NOMO-1 treated with DMSO at 0.1 percent for 48 hours (cell line): ENCODE results near the gene SUGP1.
"Not testable (repeated sequence)": the region's sequence is repeated elsewhere in the genome, so short reads cannot be mapped to it uniquely, and the experiment has no call there.

Source experiments
- DNase-seq: peaks from one replicate; lab custom pipeline; 2025; ENCODE audit not compliant: unreplicated experiment; lab: John Stamatoyannopoulos, UW

Gene SUGP1

DNA sequence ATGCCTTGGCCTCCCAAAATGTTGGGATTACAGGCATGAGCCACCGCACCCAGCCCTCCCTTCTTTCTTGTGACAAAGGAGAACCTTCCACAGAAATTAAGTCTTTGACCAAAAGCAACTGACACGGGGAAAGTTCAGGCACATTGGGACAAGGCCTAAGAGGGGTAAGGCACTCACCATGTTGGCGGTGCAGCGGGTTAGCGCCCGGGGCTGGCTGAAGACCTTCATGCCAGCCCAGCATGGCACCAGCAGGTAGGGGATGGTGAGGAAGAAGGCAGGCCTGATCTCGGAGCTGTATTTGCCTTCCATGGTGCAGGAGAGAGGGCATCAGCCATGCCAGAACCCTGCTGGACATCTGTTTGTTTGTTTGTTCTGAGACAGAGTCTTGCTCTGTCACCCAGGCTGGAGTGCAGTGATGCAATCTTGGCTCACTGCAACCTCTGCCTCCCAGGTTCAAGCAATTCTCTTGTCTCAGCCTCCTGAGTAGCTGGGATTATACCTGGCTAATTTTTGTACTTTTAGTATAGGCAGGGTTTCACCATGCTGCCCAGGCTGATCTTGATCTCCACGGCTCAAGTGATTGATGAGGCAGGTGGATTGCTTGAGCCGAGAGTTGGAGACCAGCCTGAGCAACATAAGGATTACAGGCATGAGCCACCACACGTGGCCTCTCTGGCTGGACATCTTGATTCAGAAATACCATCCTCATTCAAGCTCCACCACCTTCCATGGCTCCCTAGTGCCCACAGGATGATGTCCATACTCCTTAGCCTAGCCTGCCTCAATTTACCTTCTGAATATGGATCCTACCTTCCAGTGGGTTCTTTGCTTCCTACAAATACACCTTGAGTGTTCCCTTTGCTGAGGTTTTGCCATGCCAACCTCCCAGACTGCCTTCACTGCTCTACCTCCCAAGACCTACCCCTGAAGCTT lies 51.6 kb downstream of the SUGP1 start:
- DNase-seq: no peak

DNA sequence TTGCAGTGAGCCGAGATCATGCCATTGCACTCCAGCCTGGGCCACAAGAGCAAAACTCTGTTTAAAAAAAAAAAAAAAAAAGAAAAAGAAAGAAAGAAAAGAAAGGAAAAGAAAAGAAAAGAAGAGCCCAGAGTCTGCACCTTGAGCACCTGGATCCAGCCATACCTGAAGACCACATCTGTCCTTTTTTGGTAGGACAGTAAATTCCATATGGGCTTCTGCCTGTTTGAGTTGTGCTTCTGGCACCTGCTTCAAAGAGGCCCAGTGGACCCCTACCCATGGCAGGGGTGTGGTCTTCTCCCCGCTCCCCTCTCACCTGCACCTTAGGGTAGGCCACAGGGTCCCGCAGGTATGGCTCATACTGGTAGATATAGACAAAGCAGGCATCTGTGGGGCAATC lies 53.0 kb downstream of the SUGP1 start:
- no peak for DNase-seq

DNA sequence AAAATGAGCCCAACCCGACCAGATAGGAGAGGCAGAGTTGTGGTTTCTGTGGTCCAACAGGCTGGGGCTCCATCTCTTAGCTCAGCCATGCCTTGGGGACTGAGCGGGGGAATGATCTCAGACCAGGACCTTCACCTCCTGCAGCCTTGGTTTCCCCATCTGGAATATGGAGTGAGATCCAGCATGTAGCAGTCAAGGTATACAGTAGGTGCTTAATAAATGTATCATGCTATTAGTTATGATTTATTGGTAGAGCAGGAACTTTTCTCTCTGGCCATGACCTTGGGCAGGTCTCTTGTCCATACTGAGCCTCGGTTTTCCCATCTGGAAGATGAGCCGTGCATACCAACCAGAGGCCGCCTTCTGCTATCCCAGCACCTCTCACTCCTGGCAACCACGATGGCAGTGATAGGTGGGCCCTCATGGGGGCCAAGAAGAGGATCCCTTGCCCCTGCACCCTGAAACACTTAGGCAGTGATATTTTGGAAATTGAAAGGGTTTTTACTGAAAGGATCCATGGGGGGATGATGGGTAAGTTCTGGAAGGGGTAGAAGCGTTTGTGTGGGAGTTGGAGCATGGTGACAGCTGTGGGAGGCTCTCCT lies 56.3 kb downstream of the SUGP1 start:
- no peak for DNase-seq

DNA sequence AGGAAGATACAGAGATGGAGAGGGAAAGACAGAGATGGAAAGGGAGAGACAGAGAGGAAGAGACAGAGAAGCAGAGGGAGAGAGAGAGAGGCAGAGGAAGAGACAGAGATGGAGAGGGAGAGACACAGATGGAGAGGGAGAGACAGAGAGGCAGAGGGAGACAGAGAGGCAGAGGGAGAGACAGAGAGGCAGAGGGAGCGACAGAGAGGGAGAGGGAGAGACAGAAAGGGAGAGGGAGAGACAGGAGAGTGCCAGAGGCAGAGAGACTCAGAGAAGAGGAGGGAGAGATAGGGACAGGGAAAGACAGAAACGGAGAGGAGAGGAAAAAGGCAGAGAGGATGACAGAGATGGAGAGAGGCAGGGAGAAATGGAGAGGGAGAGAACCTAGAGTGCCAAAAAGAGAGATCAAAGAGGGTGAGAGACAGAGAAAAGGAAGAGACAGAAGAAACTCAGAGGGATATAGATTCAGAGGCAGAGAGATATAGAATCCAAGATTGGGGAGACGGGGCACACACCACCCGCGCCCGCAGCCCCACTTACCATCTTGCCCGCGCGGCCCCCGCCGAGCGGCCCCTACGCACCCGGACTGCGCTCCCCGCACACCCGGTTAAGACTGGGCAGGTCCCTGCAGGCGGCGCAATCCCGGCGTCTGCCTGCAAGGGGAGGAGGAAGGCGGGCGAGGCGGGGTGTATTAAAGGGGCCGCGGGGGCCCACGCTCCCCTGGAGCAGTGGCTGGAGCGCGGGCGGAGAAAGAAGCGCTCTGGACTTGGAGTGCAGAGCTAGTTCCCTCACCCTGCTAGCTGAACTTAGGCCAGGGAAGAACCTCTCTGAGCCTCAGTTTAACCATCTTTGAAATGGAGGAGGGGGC lies 57.9 kb downstream of the SUGP1 start:
- DNase-seq: no peak

DNA sequence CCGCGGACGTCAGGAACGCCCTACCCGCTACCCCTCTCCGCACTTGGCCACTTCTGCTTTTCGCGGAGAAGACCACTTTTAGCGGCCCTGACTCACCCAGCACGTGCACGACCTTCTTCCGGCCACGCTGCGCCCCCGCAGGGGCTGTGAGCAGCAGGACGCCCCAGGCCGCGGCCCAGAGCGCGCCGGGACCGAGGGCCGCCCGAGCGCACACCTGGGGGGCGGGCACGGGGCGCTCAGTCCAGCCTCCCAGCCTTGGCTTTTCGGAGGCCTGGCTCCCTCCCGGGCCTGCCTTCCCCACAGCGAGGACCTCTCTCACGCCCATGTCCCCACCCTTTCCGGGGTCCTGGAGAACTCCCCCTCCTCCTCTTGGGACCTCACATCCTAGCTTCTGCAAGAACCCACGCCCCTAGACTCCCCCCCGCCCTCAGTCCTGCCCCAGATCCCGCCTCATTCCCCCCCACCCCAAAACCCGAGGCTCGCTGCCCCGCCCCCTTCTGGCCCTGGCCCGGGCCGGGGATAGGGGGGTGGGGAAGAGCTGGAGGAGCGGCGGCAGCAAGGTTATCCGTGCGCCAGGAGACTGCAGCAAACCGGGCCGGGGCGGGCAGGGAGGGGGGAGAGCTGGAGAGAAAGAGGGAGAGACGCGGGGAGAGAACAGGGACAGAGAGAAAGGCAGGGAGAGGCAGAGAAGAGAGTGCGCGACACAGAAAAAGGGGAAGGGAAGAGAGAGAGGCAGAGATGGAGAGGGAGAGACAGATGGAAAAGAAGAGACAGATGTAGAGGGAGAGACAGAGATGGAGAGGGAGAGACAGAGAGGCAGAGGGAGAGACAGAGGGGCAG lies 58.7 kb downstream of the SUGP1 start:
- peak; percentile 55 for DNase-seq

DNA sequence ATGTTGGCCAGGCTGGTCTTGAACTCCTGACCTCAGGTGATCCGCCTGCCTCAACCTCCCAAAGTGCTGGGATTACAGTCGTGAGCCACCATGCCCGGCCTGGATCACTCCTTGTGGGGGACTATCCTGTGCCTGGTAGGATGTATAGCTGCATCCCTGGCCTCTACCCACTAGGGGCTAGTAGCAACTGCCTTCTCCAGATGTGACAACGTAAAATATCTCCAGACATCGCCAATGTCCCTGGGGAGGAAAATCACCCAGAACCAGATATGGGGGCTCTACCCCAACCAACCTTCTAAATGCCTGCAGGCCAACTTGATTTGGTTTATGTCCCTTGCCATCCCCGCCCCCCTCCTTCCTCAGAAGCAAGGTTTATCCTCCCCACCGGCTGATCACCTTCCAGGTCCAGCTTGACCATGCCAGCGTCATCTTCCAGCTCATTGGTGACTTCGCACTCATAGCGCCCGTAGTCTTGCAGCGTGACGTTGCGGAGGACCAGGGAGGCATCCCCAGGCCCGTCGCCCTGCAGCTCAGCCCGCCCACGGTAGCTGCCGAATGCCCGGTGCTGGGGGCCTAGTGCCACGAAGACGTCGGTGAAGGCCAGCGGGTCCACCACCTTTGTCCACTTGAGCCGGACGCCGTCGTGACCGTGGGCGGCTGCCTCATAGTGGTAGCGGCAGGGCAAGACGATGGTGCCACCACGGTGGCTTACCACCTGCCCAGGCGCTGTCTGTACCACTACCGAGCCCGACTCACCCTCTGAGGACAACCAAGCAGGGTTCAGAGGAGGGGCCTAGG lies 59.7 kb downstream of the SUGP1 start:
- no peak for DNase-seq

DNA sequence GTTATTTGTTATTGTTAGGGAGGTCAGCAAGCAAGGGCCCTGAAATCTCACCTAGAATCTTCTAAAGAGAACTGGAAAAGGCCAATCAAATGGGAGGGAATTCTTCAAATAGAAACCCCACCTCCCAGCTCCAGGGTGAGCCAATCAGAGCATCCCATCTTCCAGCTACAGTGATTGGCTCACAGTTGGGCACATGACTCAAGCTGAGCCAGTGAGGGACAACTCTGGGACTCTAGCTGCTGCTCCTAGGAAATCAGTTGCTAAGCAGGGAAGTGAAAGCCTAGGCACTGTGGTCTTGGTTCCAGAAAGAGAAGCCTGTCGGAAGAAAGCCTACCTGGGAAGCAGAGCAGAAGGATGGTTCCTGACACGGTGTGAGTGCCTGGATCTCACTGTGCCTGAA lies 60.6 kb downstream of the SUGP1 start:
- peak; percentile 12 for DNase-seq

DNA sequence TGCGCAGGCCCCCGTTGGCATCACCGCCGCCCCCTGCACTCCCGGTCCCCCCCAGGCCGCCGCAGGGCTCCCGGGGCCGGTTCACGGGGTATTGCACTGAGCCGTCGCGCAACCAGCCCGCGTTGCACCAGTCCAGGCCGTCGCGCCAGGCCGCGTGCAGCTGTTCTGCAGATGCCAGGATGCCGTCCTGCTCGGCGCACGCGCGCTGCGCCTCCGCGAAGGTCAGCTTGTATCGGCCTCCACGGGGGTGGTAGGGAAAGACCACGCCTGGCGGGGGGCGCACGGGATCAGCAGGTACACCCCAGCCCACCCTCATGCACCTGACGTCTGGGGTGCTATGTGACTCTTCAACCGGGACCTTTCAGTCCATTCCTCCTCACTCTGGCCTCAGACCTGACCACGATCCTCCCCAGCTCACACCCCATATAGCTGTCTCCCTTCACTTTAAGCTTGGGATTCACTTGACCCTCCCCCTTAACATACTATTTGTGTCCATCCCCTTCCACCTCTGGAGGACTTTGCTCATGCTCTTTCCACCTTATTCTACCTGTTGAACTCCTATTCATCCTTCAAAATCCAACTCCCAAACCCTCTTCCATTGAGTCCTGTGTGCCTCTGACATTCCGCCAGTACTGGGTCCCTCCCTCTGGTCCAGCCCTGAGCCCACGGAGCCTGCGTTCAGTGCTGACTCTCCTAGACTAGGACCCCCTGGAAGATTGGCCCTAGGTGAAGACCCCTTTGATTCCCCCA lies 61.5 kb downstream of the SUGP1 start:
- DNase-seq: no peak

DNA sequence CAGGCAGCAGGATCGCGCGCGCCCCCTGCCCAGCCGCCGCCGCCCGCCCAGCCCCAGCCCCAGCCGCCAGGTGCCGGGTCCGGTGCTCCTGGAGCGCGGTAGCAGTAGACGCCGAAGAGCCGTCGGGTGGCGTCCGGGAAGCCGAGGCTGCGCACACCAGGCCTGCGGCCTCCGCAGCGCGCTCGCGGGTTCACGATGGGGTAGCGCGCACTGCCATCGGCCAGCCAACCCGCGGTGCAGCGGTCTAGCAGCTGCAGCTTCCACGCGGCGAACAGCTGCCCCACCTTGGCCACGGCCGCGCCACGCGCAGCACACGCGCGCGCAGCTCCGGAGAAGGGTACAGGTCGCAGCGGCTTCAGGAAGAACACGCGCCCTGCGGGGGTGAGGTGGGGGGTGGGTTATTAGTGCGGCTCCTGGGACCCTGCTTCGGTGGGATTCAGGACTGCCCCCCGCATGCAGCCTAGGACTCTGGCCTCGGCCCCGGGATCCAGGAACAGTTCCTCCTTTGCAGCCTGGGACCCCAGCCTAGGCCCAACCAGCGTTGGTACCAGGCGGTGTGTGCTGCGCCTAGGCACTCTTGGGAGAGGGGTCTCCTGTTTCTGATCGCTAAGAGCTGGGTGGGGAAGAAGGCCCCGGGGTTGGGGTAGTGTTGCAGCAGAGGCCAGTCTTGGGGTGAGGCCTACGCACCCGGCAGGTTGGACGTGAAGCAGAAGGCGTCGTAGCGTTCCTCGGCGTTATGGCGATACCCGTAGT lies 62.3 kb downstream of the SUGP1 start:
- no peak for DNase-seq

DNA sequence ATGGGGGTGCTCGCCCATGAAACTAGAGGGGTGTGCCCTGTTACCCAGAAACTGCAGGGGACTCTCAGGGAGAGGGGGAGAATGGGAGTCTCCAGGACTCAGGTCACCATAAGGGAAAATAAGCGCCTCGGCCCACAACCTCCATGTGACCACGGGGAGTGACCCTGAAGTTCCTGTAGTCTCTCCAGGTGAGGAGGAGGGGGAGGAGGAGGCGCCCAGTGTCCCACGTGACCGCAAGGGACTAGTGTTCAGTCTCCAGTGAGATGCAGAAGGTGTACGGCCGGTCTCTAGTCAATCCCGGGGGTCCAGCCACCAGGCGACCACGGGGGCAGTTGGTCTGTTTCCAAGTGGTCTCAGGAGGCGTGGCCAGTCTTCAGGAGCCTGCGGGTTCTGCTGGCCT lies 63.2 kb downstream of the SUGP1 start:
- no peak for DNase-seq

DNA sequence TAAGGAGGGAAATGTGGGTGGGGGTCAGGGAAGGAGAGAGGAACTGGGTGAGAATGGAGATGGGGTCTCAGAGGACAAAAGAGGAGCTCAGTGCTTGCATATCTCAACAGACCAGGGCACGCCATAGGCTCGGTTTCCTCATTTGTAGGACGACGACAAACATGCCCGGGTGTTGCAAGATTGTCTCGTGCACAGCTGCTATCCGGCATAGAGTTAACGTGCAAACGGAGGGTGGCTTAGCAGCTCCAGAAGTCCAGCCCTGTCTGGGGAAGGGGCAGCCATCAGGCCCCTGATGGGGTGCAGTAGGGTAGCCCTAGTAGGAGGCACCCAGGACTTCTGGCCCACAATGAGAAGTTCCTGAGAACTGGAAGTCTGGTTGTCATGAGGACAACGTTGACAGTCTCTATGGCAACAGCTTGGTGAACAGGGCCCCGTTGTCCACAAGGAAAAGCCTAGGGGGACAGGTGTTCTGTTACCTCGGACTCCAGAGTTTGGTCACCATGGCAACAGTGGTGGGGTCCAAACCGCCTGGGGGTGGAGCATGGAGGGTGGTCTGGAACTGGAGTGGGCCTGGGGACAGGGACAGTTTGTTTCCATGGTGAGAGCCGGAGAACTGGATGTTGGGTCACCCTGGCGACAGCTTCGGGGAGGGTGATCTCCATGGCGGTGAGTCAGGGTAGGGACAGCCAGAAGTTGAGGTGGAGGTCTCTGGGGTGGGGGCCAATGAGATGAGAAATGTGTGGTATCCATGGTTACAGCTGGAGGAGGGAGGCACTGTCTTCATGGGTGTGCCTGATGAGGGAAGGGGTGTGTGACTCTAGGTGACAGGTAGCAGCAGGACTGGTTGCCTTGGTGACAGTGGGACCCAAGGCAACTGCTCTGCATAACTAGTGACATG lies 64.0 kb downstream of the SUGP1 start:
- DNase-seq: peak; percentile 42

DNA sequence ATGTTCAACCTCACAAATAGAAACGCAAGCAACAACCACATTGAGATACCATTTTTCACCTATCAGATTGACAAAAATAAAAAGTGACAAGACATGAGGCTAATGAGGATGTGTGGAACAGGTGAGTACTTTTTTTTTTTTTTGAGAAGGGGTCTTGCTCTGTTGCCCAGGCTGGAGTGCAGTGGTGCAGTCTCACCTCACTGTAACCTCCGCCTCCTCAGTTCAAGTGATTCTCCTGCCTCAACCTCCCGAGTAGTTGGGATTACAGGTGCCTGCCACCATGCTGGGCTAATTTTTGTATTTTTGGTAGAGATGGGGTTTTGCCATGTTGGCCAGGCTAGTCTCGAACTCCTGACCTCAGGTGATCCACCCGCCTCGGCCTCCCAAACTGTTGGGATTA lies 66.9 kb downstream of the SUGP1 start:
- DNase-seq: not testable (repeated sequence)

DNA sequence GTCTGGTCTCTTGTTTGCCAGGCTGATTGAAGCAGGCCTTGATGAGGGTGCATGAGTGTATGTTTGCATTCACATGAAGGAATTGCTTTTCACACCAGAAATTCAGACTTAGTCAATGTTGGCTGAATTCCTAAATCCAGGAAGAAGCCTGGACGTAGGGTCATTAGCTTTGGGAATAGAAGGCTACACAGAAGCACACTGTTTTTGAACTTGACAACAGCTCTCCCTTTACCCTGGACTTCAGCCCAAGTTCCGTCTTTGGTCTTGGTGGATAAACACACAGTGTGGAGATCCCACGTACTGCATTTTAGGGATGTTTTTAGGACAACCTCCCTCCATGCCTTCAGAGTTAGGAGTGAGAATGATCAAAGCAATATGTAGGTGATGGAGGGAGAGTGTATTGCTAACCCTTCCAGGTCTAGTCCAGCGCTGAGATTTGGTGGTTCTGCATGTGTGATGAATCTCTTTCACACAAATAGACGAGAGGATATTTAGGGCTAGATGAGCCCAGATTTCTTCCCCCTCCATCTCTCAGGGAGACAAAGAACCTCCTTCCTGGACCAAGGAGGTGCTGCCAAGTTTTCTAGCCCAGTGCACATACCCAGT lies 70.0 kb downstream of the SUGP1 start:
- DNase-seq: no peak

DNA sequence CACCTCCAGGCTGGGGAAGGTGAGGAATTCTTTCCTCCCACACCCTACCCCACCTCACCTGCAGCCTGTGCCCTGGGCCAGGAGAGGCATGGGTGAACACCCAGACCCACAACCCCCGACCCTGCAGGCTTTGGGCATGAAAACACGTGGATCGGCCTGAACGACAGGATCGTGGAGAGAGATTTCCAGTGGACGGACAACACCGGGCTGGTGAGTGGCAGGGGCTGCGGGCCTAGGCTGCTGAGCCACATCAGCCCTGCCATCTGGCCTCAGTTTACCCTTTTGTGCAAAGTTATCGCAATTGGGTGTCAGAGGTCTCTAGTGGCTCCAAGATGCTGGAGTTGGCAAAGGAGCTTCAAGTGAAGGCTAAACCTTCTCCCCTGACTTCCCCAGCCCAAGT lies 79.8 kb downstream of the SUGP1 start:
- DNase-seq: no peak

DNA sequence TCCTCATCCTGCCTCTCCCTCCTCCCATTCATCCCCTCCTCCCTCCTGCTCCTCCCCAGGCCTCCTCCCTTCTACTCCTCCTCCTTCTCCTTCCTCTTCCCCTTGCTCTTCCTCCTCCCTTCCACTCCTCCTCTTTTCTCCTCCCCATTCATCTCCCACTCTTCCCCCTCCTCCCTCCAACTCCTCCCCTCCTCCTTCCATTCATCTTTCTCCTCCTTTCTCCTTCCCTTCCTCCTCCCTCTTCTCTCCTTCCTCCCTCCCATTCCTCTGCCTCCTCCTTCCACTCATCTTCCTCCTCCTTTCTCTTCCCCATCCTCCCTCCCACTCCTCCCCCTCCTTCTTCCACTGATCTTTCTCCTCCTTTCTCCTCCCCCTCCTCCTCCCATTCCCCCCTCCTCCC lies 80.6 kb downstream of the SUGP1 start:
- no peak for DNase-seq

DNA sequence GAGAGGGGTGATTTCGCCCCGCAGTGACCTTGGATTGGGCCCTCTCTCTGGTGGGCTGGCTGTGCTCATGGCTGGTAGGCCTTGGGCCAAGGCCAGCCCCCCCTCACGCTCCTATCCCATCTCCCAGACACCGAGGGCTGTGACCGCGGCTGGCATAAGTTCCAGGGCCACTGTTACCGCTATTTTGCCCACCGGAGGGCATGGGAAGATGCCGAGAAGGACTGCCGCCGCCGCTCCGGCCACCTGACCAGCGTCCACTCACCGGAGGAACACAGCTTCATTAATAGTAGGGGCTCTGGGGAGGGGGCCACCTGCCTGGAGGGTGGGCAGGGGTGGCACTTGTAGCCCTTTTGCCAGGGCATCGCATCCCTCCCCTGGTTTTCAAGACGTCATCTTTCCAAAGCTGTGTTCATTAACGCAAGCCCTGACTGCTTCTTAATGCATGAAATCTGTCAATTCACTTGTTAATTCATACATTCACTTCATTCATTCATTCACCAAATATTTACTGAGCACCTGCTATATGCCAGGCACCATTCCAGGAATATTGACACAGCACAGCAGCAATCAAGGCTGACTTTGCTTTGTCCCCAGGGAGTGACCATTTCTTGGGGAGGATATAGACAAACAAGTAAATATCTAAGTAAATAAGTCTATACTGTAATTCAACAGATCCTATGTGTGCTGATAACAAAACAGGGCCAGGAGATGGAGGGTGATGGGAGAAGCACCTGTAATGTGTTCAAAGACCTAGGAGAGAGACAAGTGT lies 82.0 kb downstream of the SUGP1 start:
- DNase-seq: no peak
